Astrocyte of the cerebellum (primary cell): ENCODE data around the gene NEMP2.
"Not testable (repeated sequence)": the region's sequence is repeated elsewhere in the genome, so short reads cannot be mapped to it uniquely, and the experiment has no call there.

Source experiments
- DNase-seq: peaks from one replicate; pipeline ENCODE4 v3.0.0-alpha.2; 2011; ENCODE audit warnings: low read depth
- H3K4me3 ChIP-seq: 2 replicates; pipeline ENCODE4 v1.5.1; 2011; ENCODE audit warnings: mild to moderate bottlenecking, low read depth, low read length, moderate library complexity
- CTCF ChIP-seq: IDR thresholded peaks from 2 replicates; pipeline ENCODE4 v1.5.1; 2012; ENCODE audit warnings: low read length, low read depth, moderate library complexity, mild to moderate bottlenecking; ENCODE audit errors: missing control alignments
- in situ Hi-C: cut with HindIII; loops from 2 replicates; pipeline ENCODE4 v1.10.0; 2017; ENCODE audit warnings: low sequenced_read_pairs

Gene NEMP2

GRCh38 chr2:190501702-190502407 is 32.7 kb downstream of the NEMP2 start:
- no peak for TF ChIP-seq CTCF
- no peak overlapping the region for H3K4me3 ChIP-seq
- in situ Hi-C loops, result loop anchor here (25.0 kb wide), 1 partner anchor 415 kb away; no protein-coding TSS in a partner anchor
- no peak for DNase-seq

GRCh38 chr2:190501231-190501630 is 33.3 kb downstream of the NEMP2 start:
- no peak overlapping the region for H3K4me3 ChIP-seq
- in situ Hi-C loops, result loop anchor here (25.0 kb wide), 1 partner anchor 414 kb away; no protein-coding TSS in a partner anchor
- TF ChIP-seq CTCF, result no peak
- DNase-seq, result no peak

GRCh38 chr2:190500054-190500502 is 34.4 kb downstream of the NEMP2 start:
- DNase-seq, result no peak
- H3K4me3 ChIP-seq, result no peak overlapping the region
- in situ Hi-C loops, result loop anchor here (25.0 kb wide), 1 partner anchor 413 kb away; no protein-coding TSS in a partner anchor
- no peak for TF ChIP-seq CTCF

- in situ Hi-C loops, result no loop called here
- no peak overlapping the region for H3K4me3 ChIP-seq
These were observed 35.2 kb downstream of the NEMP2 start for GRCh38 chr2:190499273-190499672.

GRCh38 chr2:190497428-190497827 is 37.1 kb downstream of the NEMP2 start:
- no peak overlapping the region for H3K4me3 ChIP-seq
- no peak for DNase-seq
- TF ChIP-seq CTCF, result no peak
- in situ Hi-C loops, result no loop called here

More at GRCh38 chr2:190499273-190499672, 35.2 kb downstream of the NEMP2 start:
- no peak for TF ChIP-seq CTCF
- DNase-seq, result no peak

GRCh38 chr2:190494600-190495227 is 39.8 kb downstream of the NEMP2 start:
- DNase-seq, in situ Hi-C loops, H3K4me3 ChIP-seq: not testable (repeated sequence)

GRCh38 chr2:190493095-190493494 is 41.4 kb downstream of the NEMP2 start:
- H3K4me3 ChIP-seq, result no peak overlapping the region
- in situ Hi-C loops, result no loop called here
- DNase-seq, result no peak
- no peak for TF ChIP-seq CTCF
